HEK293 (cell line): Measurements from ENCODE around the gene WDR20.

Source experiments
- BCL11A ChIP-seq: fragments of 450-650 bp; formaldehyde crosslinking; IDR thresholded peaks from 2 replicates; pipeline ENCODE4 v1.5.1; 2016; ENCODE audit warnings: low read depth, missing biosample characterization, missing genetic modification characterization
- EGR2 ChIP-seq: fragments of 450-650 bp; formaldehyde crosslinking; IDR thresholded peaks from 2 replicates; pipeline ENCODE4 v1.5.1; 2016; ENCODE audit warnings: low read depth, missing biosample characterization, missing genetic modification characterization
- KLF1 ChIP-seq: fragments of 450-650 bp; formaldehyde crosslinking; IDR thresholded peaks from 2 replicates; pipeline ENCODE4 v1.5.1; 2016; ENCODE audit warnings: missing biosample characterization, missing genetic modification characterization
- ZBTB20 ChIP-seq: fragments of 450-650 bp; formaldehyde crosslinking; IDR thresholded peaks from 2 replicates; pipeline ENCODE4 v1.5.1; 2016; ENCODE audit warnings: missing biosample characterization, missing genetic modification characterization
- ZNF501 ChIP-seq: fragments of 450-650 bp; formaldehyde crosslinking; IDR thresholded peaks from 2 replicates; pipeline ENCODE4 v1.5.1; 2016; ENCODE audit warnings: missing biosample characterization, missing genetic modification characterization
- ZNF560 ChIP-seq: fragments of 450-650 bp; formaldehyde crosslinking; IDR thresholded peaks from 2 replicates; pipeline ENCODE4 v1.5.1; 2017; ENCODE audit warnings: missing biosample characterization, missing genetic modification characterization, borderline replicate concordance
- ZNF654 ChIP-seq: fragments of 450-650 bp; formaldehyde crosslinking; IDR thresholded peaks from 2 replicates; pipeline ENCODE4 v1.5.1; 2016; ENCODE audit warnings: low read depth, missing biosample characterization, missing genetic modification characterization
- ZSCAN16 ChIP-seq: fragments of 450-650 bp; formaldehyde crosslinking; IDR thresholded peaks from 2 replicates; pipeline ENCODE4 v1.5.1; 2016; ENCODE audit warnings: missing biosample characterization, missing genetic modification characterization
- TF ChIP-seq, protein P1 (sequence below): fragments of 450-650 bp; formaldehyde crosslinking; IDR thresholded peaks from 2 replicates; pipeline ENCODE4 v1.5.1; 2016; ENCODE audit warnings: missing biosample characterization, missing genetic modification characterization

DNA sequence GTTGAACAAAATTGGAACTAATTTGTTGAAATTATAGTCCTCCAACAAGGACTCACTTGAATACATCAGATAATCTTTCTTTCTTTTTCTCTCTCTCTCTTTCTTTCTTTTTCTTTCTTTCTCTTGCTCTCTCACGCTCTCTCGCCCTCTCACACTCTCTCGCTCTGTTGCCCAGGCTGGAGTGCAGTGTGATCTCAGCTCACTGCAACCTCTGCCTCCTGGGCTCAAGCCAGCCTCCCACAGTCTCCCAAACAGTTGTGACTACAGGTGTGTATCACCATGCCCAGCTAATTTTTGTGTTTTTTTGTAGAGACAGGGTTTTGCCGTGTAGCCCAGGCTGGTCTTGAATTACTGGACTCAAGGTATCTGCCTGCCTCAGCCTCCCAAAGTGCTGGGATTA lies 22.8 kb downstream of the WDR20 start:
- no peak for TF ChIP-seq ZSCAN16
- TF ChIP-seq, protein P1, sequence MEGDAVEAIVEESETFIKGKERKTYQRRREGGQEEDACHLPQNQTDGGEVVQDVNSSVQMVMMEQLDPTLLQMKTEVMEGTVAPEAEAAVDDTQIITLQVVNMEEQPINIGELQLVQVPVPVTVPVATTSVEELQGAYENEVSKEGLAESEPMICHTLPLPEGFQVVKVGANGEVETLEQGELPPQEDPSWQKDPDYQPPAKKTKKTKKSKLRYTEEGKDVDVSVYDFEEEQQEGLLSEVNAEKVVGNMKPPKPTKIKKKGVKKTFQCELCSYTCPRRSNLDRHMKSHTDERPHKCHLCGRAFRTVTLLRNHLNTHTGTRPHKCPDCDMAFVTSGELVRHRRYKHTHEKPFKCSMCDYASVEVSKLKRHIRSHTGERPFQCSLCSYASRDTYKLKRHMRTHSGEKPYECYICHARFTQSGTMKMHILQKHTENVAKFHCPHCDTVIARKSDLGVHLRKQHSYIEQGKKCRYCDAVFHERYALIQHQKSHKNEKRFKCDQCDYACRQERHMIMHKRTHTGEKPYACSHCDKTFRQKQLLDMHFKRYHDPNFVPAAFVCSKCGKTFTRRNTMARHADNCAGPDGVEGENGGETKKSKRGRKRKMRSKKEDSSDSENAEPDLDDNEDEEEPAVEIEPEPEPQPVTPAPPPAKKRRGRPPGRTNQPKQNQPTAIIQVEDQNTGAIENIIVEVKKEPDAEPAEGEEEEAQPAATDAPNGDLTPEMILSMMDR (tag by site-specific recombination), result no peak
- no peak for TF ChIP-seq ZBTB20
- TF ChIP-seq EGR2, result no peak
- TF ChIP-seq BCL11A (tag by site-specific recombination), result no peak
- TF ChIP-seq ZNF654 (tag by site-specific recombination), result no peak
- no peak for TF ChIP-seq ZNF560 (tag by site-specific recombination)
- no peak for TF ChIP-seq KLF1
- no peak for TF ChIP-seq ZNF501
